Neural cell (in vitro differentiated cells): ENCODE results near the gene CNTNAP2. TPM values are rescaled to one million over a fixed set of nuclear protein-coding genes. Genes with fewer than 3 reads are reported as not detected.

Source experiments
- H2AFZ ChIP-seq: fragments of 200-600, 300-800 bp; sonication (generic), shearing (Covaris generic); 2 replicates; pipeline ENCODE4 v1.6.0; 2014; ENCODE audit warnings: low read depth, mild to moderate bottlenecking, antibody characterized with exemption, low read length, moderate library complexity
- H3F3A ChIP-seq: fragments of 200-600 bp; shearing (Covaris generic); 2 replicates; pipeline ENCODE4 v1.6.1; 2016; ENCODE audit warnings: mild to moderate bottlenecking, moderate library complexity, mixed read lengths, antibody characterized with exemption, low read length; ENCODE audit not compliant: insufficient read depth, poor library complexity, severe bottlenecking
- H3K27ac ChIP-seq: fragments of 200-600, 300-800 bp; sonication (generic), shearing (Covaris generic); 2 replicates; pipeline ENCODE4 v1.5.1; 2014; ENCODE audit warnings: mild to moderate bottlenecking, low read length, moderate library complexity
- H3K27me3 ChIP-seq: fragments of 300-800, 200-600 bp; sonication (generic), shearing (Covaris generic); 2 replicates; pipeline ENCODE4 v1.6.0; 2014; ENCODE audit warnings: mild to moderate bottlenecking, low read depth, low read length, moderate library complexity; ENCODE audit not compliant: insufficient read depth
- H3K36me3 ChIP-seq: fragments of 300-800, 200-600 bp; sonication (generic), shearing (Covaris generic); 2 replicates; pipeline ENCODE4 v1.5.1; 2014; ENCODE audit warnings: mild to moderate bottlenecking, antibody characterized with exemption, low read length, moderate library complexity; ENCODE audit not compliant: insufficient read depth
- H3K4me2 ChIP-seq: fragments of 300-800, 200-600 bp; sonication (generic), shearing (Covaris generic); 2 replicates; pipeline ENCODE4 v1.6.0; 2014; ENCODE audit warnings: mild to moderate bottlenecking, low read length
- H3K4me3 ChIP-seq: fragments of 300-800, 200-600 bp; sonication (generic), shearing (Covaris generic); 2 replicates; pipeline ENCODE4 v1.5.1; 2014; ENCODE audit warnings: mild to moderate bottlenecking, low read length, moderate library complexity
- H3K79me2 ChIP-seq: fragments of 200-600 bp; shearing (Covaris generic); replicated peaks from 2 replicates; pipeline ENCODE4 v1.6.0; 2014; ENCODE audit warnings: mild to moderate bottlenecking, low read length, moderate library complexity; ENCODE audit not compliant: insufficient read depth
- H3K9ac ChIP-seq: fragments of 300-800, 200-600 bp; sonication (generic), shearing (Covaris generic); 2 replicates; pipeline ENCODE4 v1.6.1; 2016; ENCODE audit warnings: mild to moderate bottlenecking, low read length, mixed read lengths
- H3K9me2 ChIP-seq: fragments of 200-600 bp; shearing (Covaris generic); 2 replicates; pipeline ENCODE4 v1.6.1; 2016; ENCODE audit warnings: mild to moderate bottlenecking, low read length, mixed read lengths; ENCODE audit not compliant: insufficient read depth
- H3K9me3 ChIP-seq: fragments of 200-600, 300-800 bp; sonication (generic), shearing (Covaris generic); 2 replicates; pipeline ENCODE4 v1.6.1; 2016; ENCODE audit warnings: mild to moderate bottlenecking, mixed run types, low read length, moderate library complexity, mixed read lengths
- H4K20me1 ChIP-seq: fragments of 200-600 bp; shearing (Covaris generic); 2 replicates; pipeline ENCODE4 v1.6.1; 2016; ENCODE audit warnings: mild to moderate bottlenecking, mixed run types; ENCODE audit not compliant: insufficient read depth
- EP300 ChIP-seq: fragments of 450-650 bp; conservative IDR thresholded peaks from 2 replicates; pipeline ENCODE4 v1.6.1; 2014; ENCODE audit warnings: antibody characterized with exemption, mild to moderate bottlenecking, moderate library complexity; ENCODE audit not compliant: poor library complexity, severe bottlenecking
- EZH2 ChIP-seq: fragments of 200-600, 300-800 bp; shearing (Covaris generic), sonication (generic); IDR thresholded peaks from 2 replicates; pipeline ENCODE4 v1.6.1; 2014; ENCODE audit warnings: antibody characterized with exemption, low read length, borderline replicate concordance, mild to moderate bottlenecking; ENCODE audit not compliant: insufficient read depth, poor library complexity, severe bottlenecking
- MXI1 ChIP-seq: fragments of 450-650 bp; conservative IDR thresholded peaks from 2 replicates; pipeline ENCODE4 v1.6.1; 2014; ENCODE audit warnings: antibody characterized with exemption, mild to moderate bottlenecking; ENCODE audit not compliant: poor library complexity, severe bottlenecking
- POLR2AphosphoS5 ChIP-seq: IDR thresholded peaks from 2 replicates; pipeline ENCODE4 v1.6.1; 2012
- RAD21 ChIP-seq: fragments of 450-650 bp; conservative IDR thresholded peaks from 2 replicates; pipeline ENCODE4 v1.6.1; 2014; ENCODE audit warnings: antibody characterized with exemption, mild to moderate bottlenecking, moderate library complexity
- SMC3 ChIP-seq: fragments of 450-650 bp; conservative IDR thresholded peaks from 2 replicates; pipeline ENCODE4 v1.6.1; 2014; ENCODE audit warnings: antibody characterized with exemption, mild to moderate bottlenecking, moderate library complexity; ENCODE audit not compliant: poor library complexity
- TAF1 ChIP-seq: IDR thresholded peaks from 2 replicates; pipeline ENCODE4 v1.6.1; 2012; ENCODE audit warnings: low read depth
- polyA plus RNA-seq: library from polyadenylated mRNA; depleted of rRNA; stranded (reverse); fragments of >200 nt; gene quantifications from 2 replicates; pipeline ENCODE4 v1.2.3, GENCODE V29; 2014
- TF ChIP-seq, protein P1 (sequence below): fragments of 450-650 bp; IDR thresholded peaks from 2 replicates; pipeline ENCODE4 v1.5.1; 2014; ENCODE audit warnings: antibody characterized with exemption, mild to moderate bottlenecking, moderate library complexity; ENCODE audit not compliant: poor library complexity, severe bottlenecking
- TF ChIP-seq, protein P2 (sequence below): IDR thresholded peaks from 2 replicates; pipeline ENCODE4 v1.6.1; 2012; ENCODE audit warnings: borderline replicate concordance

Gene CNTNAP2
- polyA plus RNA-seq, 1 donor from 2014 or later = 276 TPM

DNA sequence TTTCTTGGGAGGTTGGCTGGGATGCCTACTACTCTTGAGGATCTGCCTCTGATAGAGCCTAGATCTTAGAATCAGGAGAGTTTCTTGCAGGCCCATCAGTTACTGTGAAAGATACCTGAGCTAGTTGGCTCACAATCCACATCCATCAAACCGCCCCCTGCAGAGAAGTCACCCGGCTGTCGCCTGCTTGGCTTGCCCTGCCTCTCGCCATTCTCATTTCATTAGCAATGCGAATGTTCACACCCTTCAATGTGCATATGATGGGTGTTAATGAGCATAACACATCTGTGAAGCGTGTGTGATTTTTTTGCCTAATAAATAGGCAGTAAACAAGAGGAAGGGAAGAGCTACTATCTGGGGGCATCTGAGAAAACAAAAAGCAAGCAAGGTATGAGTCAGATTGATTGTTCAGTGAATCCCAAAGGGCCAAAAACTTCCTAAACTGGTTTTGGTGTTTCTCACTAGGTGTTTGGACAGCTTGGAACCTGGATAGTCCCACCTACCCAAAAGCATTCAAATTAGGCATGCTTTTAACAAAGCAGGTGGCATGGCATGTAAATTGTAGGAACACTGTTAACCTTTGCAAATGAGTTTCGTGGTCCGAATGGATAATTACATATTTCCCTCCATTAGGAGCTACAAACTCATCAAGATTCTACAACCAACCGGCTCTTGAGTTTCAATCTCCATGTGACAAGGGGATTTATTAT lies 2201.7 kb downstream of the CNTNAP2 start:
- H3K36me3 ChIP-seq = no peaks in the 10 kb centered on the region
- no peak overlapping the region for H2AFZ ChIP-seq
- no peak overlapping the region for H3K27ac ChIP-seq
- H3K4me2 ChIP-seq = no peak overlapping the region
- H3K9me3 ChIP-seq = no peaks in the 10 kb centered on the region
- no peaks in the 10 kb centered on the region for H3F3A ChIP-seq
- H3K9me2 ChIP-seq = no peaks in the 10 kb centered on the region
- no peak overlapping the region for H3K4me3 ChIP-seq
- no peaks in the 10 kb centered on the region for H3K27me3 ChIP-seq
- H3K79me2 ChIP-seq = no peaks in the 10 kb centered on the region
- no peak overlapping the region for H3K9ac ChIP-seq
- TF ChIP-seq RAD21 (no peak), SMC3 (no peak), EP300 (no peak), TAF1 (no peak), EZH2 (no peak), POLR2AphosphoS5 (no peak), MXI1 (no peak)
- TF ChIP-seq, protein P1, sequence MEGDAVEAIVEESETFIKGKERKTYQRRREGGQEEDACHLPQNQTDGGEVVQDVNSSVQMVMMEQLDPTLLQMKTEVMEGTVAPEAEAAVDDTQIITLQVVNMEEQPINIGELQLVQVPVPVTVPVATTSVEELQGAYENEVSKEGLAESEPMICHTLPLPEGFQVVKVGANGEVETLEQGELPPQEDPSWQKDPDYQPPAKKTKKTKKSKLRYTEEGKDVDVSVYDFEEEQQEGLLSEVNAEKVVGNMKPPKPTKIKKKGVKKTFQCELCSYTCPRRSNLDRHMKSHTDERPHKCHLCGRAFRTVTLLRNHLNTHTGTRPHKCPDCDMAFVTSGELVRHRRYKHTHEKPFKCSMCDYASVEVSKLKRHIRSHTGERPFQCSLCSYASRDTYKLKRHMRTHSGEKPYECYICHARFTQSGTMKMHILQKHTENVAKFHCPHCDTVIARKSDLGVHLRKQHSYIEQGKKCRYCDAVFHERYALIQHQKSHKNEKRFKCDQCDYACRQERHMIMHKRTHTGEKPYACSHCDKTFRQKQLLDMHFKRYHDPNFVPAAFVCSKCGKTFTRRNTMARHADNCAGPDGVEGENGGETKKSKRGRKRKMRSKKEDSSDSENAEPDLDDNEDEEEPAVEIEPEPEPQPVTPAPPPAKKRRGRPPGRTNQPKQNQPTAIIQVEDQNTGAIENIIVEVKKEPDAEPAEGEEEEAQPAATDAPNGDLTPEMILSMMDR = no peak
- TF ChIP-seq, protein P2, sequence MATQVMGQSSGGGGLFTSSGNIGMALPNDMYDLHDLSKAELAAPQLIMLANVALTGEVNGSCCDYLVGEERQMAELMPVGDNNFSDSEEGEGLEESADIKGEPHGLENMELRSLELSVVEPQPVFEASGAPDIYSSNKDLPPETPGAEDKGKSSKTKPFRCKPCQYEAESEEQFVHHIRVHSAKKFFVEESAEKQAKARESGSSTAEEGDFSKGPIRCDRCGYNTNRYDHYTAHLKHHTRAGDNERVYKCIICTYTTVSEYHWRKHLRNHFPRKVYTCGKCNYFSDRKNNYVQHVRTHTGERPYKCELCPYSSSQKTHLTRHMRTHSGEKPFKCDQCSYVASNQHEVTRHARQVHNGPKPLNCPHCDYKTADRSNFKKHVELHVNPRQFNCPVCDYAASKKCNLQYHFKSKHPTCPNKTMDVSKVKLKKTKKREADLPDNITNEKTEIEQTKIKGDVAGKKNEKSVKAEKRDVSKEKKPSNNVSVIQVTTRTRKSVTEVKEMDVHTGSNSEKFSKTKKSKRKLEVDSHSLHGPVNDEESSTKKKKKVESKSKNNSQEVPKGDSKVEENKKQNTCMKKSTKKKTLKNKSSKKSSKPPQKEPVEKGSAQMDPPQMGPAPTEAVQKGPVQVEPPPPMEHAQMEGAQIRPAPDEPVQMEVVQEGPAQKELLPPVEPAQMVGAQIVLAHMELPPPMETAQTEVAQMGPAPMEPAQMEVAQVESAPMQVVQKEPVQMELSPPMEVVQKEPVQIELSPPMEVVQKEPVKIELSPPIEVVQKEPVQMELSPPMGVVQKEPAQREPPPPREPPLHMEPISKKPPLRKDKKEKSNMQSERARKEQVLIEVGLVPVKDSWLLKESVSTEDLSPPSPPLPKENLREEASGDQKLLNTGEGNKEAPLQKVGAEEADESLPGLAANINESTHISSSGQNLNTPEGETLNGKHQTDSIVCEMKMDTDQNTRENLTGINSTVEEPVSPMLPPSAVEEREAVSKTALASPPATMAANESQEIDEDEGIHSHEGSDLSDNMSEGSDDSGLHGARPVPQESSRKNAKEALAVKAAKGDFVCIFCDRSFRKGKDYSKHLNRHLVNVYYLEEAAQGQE = no peak
- no peaks in the 10 kb centered on the region for H4K20me1 ChIP-seq

DNA sequence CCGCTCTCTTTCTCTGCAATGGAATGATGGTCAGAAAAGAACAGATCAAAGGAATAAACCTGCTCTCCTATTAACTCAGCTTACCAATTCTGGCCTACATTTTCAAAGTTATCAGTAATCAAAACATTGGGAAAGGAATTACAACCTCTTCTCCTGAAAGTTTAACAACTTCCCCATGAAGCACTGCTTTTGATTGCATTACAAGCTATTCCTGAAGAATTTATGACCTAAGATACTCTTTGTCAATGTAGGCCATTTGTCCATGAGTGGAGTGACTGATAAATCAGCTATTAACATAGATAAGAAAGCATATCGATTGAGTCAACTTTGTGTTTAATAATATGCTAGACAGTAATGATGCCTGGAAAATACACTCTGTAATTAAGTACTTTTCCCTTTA lies 2202.2 kb downstream of the CNTNAP2 start:
- no peaks in the 10 kb centered on the region for H4K20me1 ChIP-seq
- no peaks in the 10 kb centered on the region for H3K27me3 ChIP-seq
- H3K9ac ChIP-seq = no peak overlapping the region
- no peak overlapping the region for H3K4me2 ChIP-seq
- H3K4me3 ChIP-seq = no peak overlapping the region
- no peaks in the 10 kb centered on the region for H3K79me2 ChIP-seq
- H3K9me3 ChIP-seq = no peaks in the 10 kb centered on the region
- H3F3A ChIP-seq = no peaks in the 10 kb centered on the region
- H2AFZ ChIP-seq = no peak overlapping the region
- TF ChIP-seq TAF1 = no peak
- H3K27ac ChIP-seq = no peak overlapping the region
- no peaks in the 10 kb centered on the region for H3K36me3 ChIP-seq
- no peaks in the 10 kb centered on the region for H3K9me2 ChIP-seq
